ENCODE data around the gene RRP36.
A peak's percentile ranks its signal among the peaks of the same experiment; 100 is the strongest.

RRP36 gene

DNA sequence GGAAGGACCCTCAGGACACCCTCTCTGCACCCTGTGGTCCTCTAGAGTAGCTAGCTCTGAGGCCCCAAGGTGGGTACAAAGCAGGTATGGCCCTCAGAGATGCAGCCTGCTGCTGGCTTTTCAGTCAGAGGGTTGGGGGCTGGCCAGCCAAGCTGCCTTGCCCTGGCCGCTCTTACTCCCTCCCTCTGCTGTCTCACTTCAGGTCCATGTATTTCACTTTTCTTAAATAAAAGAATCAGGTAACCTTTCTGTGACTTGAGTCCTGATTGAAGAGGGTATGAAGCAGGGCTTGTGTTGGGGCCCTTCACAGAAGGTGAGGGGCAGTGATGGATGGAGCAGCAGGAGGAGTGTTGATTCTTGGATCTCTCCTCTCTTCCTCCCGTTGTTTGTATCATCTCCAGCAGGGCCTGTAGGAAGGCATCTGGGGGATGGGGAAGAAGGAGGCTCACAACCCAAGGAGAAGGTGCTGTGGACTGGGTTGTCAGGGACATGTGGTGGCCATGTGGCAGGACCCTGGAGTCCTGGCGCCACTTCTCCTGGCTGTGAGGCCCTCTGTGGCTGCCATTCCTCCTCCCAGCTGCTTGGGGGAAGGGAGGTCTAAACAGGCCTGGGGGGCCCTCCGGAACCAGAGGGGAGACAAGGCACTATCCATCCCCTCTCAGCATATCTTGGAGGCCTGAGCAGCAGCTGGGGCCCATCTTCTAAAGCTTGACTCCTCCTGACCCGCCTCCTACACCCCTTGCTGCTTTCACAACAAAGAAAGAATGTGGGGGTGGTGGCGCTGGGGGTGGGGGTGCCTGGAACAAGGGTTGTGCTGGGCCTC is 53.6 kb downstream of the RRP36 start:
- CTCF ChIA-PET, result interaction anchor here (0.6 to 7.6 kb wide), 4 partner anchors 54 to 173 kb away, joined by 3 to 83 read pairs (median 5); no protein-coding TSS in a partner anchor
- Histone ChIP-seq H3K36me3 (ENCODE audit: control insufficient read depth in 2 of 2, insufficient read depth in 1 of 2, low read length in 2 of 2) (peaks cover 3 to 39% of the 10 kb centered on the region in 2 experiments; a peak in 2 of 3 replicates), H3K27ac (ENCODE audit: extremely low read depth, low read depth, low read length) (peak overlapping the region; percentile 47), H3K9me3 (ENCODE audit: control insufficient read depth, insufficient read depth, low read depth, low read length) (no peaks in the 10 kb centered on the region), H3K4me1 (ENCODE audit: control insufficient read depth, insufficient read depth, low read length) (peaks cover 14% of the 10 kb centered on the region), H3K4me3 (ENCODE audit: low read depth, low read length) (no peak overlapping the region)
- POLR2A ChIA-PET, result interaction anchor here (0.8 to 2.6 kb wide), 7 partner anchors 15 to 96 kb away, joined by 3 to 18 read pairs (median 5); partner anchors contain the start of genes CUL7, KLC4, MRPL2 and PEX6
- TF ChIP-seq ZFHX2 (tag by site-specific recombination; conservative IDR thresholded peaks at IDR 0.05) (peak; percentile 80), EGR2 (tag by site-specific recombination; IDR thresholded peaks at IDR 0.05; ENCODE audit: low read depth) (peak; percentile 60; the same call in 1 of the 2 replicates), ZIC2 (tag by site-specific recombination; IDR thresholded peaks at IDR 0.05) (peak; percentile 60; the same call in 1 of the 2 replicates), ZNF792 (tag by site-specific recombination; IDR thresholded peaks at IDR 0.05) (no peak), ZNF791 (tag by site-specific recombination; IDR thresholded peaks at IDR 0.05) (no peak), BCL11A (tag by site-specific recombination; IDR thresholded peaks at IDR 0.05; ENCODE audit: low read depth) (no peak), ZBTB1 (tag by site-specific recombination; IDR thresholded peaks at IDR 0.05) (no peak), ZNF560 (tag by site-specific recombination; IDR thresholded peaks at IDR 0.05; ENCODE audit: borderline replicate concordance) (no peak), OVOL3 (tag by site-specific recombination; IDR thresholded peaks at IDR 0.05) (no peak), ZNF341 (tag by site-specific recombination; IDR thresholded peaks at IDR 0.05; ENCODE audit: low read depth) (peak; percentile 80), GLIS2 (tag by site-specific recombination; IDR thresholded peaks at IDR 0.05) (peak; percentile 40; the same call in 1 of the 2 replicates)
- TF ChIP-seq, protein P1, sequence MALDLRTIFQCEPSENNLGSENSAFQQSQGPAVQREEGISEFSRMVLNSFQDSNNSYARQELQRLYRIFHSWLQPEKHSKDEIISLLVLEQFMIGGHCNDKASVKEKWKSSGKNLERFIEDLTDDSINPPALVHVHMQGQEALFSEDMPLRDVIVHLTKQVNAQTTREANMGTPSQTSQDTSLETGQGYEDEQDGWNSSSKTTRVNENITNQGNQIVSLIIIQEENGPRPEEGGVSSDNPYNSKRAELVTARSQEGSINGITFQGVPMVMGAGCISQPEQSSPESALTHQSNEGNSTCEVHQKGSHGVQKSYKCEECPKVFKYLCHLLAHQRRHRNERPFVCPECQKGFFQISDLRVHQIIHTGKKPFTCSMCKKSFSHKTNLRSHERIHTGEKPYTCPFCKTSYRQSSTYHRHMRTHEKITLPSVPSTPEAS (tag by site-specific recombination; IDR thresholded peaks at IDR 0.05), result no peak
- TF ChIP-seq, protein P2, sequence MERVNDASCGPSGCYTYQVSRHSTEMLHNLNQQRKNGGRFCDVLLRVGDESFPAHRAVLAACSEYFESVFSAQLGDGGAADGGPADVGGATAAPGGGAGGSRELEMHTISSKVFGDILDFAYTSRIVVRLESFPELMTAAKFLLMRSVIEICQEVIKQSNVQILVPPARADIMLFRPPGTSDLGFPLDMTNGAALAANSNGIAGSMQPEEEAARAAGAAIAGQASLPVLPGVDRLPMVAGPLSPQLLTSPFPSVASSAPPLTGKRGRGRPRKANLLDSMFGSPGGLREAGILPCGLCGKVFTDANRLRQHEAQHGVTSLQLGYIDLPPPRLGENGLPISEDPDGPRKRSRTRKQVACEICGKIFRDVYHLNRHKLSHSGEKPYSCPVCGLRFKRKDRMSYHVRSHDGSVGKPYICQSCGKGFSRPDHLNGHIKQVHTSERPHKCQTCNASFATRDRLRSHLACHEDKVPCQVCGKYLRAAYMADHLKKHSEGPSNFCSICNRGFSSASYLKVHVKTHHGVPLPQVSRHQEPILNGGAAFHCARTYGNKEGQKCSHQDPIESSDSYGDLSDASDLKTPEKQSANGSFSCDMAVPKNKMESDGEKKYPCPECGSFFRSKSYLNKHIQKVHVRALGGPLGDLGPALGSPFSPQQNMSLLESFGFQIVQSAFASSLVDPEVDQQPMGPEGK (tag by site-specific recombination; IDR thresholded peaks at IDR 0.05), result no peak

DNA sequence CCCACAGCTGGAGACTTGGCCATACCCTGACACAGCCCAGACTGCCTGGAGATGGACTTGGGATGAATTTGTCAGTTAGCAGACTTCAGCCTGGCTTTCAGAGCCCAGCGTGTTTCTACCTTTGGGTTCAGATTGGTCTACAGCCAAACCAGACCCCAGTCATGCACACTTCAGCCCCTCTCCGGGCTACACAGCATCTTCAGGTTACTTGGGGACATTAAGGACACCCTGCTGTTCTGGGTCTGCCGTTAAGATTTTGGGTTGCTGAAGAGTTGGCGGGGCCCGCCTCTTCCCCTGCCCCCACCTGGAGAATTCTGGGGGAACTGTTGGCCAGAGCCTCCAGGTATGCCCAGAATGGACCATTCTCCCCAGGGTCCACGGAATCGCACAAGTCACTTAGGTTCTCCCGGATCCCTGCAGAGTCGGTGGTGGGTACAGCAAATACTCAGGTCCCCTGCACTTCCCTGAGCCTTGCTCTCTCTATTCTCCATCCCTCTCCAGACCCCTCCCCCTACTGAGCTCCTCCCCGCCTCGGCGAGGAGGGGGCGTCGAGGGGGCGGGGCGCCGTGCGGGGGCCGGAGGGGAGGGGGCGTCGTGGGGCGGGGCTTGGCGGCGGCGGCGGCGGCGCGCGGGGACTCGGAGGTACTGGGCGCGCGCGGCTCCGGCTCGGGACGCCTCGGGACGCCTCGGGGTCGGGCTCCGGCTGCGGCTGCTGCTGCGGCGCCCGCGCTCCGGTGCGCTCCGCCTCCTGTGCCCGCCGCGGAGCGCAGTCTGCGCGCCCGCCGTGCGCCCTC is 54.4 kb downstream of the RRP36 start, which contains the start of gene PTK7:
Gene PTK7 (plus strand): TSS at position 645 of the 794 bp plus-strand sequence. CDS start 175 bp downstream, outside the sequence.
- Histone ChIP-seq H3K4me1 (ENCODE audit: control insufficient read depth, insufficient read depth, low read length) (peaks cover 14% of the 10 kb centered on the region), H3K27ac (ENCODE audit: extremely low read depth, low read depth, low read length) (peak within 1 kb of the TSS; percentile 87), H3K9me3 (ENCODE audit: control insufficient read depth, insufficient read depth, low read depth, low read length) (no peaks in the 10 kb centered on the region), H3K36me3 (ENCODE audit: control insufficient read depth in 2 of 2, insufficient read depth in 1 of 2, low read length in 2 of 2) (peaks cover 3 to 34% of the 10 kb centered on the region in 2 experiments; a peak in 2 of 3 replicates), H3K4me3 (ENCODE audit: low read depth, low read length) (peak within 1 kb of the TSS; percentile 88)
- CTCF ChIA-PET, result interaction anchor here (0.6 to 7.6 kb wide), 6 partner anchors 17 to 211 kb away, joined by 3 to 83 read pairs (median 6); partner anchors contain the start of genes KLC4 and MRPL2
- POLR2A ChIA-PET, result interaction anchor here (0.6 to 2.6 kb wide), 27 partner anchors 11 to 379 kb away, joined by 3 to 31 read pairs (median 4); partner anchors contain the start of genes BICRAL, CNPY3, CUL7 and KLC4
- TF ChIP-seq ZNF596 (tag by site-specific recombination; IDR thresholded peaks at IDR 0.05) (peak; percentile 47), ZNF558 (tag by site-specific recombination; IDR thresholded peaks at IDR 0.05) (no peak), SP2 (tag by site-specific recombination; IDR thresholded peaks at IDR 0.05) (peak; percentile 47), ZFHX2 (tag by site-specific recombination; conservative IDR thresholded peaks at IDR 0.05) (0 out of 2 replicates have a peak, but pooled peaks have one; percentile 6), ZBTB8A (tag by site-specific recombination; IDR thresholded peaks at IDR 0.05) (peak; percentile 54; the same call in 1 of the 2 replicates), ZIC2 (tag by site-specific recombination; IDR thresholded peaks at IDR 0.05) (peak; percentile 32), ZFP69B (tag by site-specific recombination; IDR thresholded peaks at IDR 0.05) (peak; percentile 92)
- TF ChIP-seq, protein P3, sequence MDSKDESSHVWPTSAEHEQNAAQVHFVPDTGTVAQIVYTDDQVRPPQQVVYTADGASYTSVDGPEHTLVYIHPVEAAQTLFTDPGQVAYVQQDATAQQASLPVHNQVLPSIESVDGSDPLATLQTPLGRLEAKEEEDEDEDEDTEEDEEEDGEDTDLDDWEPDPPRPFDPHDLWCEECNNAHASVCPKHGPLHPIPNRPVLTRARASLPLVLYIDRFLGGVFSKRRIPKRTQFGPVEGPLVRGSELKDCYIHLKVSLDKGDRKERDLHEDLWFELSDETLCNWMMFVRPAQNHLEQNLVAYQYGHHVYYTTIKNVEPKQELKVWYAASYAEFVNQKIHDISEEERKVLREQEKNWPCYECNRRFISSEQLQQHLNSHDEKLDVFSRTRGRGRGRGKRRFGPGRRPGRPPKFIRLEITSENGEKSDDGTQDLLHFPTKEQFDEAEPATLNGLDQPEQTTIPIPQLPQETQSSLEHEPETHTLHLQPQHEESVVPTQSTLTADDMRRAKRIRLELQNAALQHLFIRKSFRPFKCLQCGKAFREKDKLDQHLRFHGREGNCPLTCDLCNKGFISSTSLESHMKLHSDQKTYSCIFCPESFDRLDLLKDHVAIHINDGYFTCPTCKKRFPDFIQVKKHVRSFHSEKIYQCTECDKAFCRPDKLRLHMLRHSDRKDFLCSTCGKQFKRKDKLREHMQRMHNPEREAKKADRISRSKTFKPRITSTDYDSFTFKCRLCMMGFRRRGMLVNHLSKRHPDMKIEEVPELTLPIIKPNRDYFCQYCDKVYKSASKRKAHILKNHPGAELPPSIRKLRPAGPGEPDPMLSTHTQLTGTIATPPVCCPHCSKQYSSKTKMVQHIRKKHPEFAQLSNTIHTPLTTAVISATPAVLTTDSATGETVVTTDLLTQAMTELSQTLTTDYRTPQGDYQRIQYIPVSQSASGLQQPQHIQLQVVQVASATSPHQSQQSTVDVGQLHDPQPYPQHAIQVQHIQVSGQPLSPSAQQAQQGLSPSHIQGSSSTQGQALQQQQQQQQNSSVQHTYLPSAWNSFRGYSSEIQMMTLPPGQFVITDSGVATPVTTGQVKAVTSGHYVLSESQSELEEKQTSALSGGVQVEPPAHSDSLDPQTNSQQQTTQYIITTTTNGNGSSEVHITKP (tag by site-specific recombination; IDR thresholded peaks at IDR 0.05), result peak; percentile 90
- TF ChIP-seq, protein P2 (tag by site-specific recombination; IDR thresholded peaks at IDR 0.05), result peak; percentile 21; the same call in 1 of the 2 replicates
- TF ChIP-seq, protein P4, sequence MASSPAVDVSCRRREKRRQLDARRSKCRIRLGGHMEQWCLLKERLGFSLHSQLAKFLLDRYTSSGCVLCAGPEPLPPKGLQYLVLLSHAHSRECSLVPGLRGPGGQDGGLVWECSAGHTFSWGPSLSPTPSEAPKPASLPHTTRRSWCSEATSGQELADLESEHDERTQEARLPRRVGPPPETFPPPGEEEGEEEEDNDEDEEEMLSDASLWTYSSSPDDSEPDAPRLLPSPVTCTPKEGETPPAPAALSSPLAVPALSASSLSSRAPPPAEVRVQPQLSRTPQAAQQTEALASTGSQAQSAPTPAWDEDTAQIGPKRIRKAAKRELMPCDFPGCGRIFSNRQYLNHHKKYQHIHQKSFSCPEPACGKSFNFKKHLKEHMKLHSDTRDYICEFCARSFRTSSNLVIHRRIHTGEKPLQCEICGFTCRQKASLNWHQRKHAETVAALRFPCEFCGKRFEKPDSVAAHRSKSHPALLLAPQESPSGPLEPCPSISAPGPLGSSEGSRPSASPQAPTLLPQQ (tag by site-specific recombination; IDR thresholded peaks at IDR 0.05), result peak; percentile 96
